OCI-LY7 (cell line): ENCODE results near the gene HOXB5. TPM values are rescaled to one million over a fixed set of nuclear protein-coding genes. Genes with fewer than 3 reads are reported as not detected.

Source experiments
- BruUV-seq: library from RNA; stranded (reverse); fragments of 400-500 nt; replicated peaks from 2 replicates; lab custom pipeline; 2021; lab: Mats Ljungman, UMichigan
- CTCF ChIA-PET: fragments of 300-600 bp; sonication (Branson Sonifier 250); formaldehyde crosslinking; loops from one replicate; lab custom pipeline; 2022; ENCODE audit warnings: antibody characterized with exemption; ENCODE audit not compliant: unreplicated experiment; lab: Charles Lee
- POLR2A ChIA-PET: fragments of 300-600 bp; sonication (Branson Sonifier 250); formaldehyde crosslinking; loops from one replicate; lab custom pipeline; 2022; ENCODE audit warnings: antibody characterized with exemption; lab: Charles Lee
- DNase-seq: peaks from one replicate; pipeline ENCODE4 v3.0.0-alpha.2; 2015; ENCODE audit warnings: low spot score
- H2AFZ ChIP-seq: fragments of 200-600 bp; sonication (generic), shearing (Covaris generic); 2 replicates; pipeline ENCODE4 v1.6.1; 2014; ENCODE audit warnings: mild to moderate bottlenecking, antibody characterized with exemption, low read length, moderate library complexity
- H3K27ac ChIP-seq: fragments of 200-600 bp; sonication (generic); 2 replicates; pipeline ENCODE4 v1.5.1; 2014; ENCODE audit warnings: mixed run types, low read depth, mild to moderate bottlenecking, moderate library complexity, low read length, inconsistent platforms; ENCODE audit not compliant: poor library complexity, severe bottlenecking
- H3K36me3 ChIP-seq: fragments of 200-600 bp; sonication (generic); 2 replicates; pipeline ENCODE4 v1.6.1; 2014; ENCODE audit warnings: mild to moderate bottlenecking, antibody characterized with exemption, low read length, moderate library complexity, mixed read lengths; ENCODE audit not compliant: insufficient read depth
- H3K4me1 ChIP-seq: fragments of 200-600 bp; sonication (generic); 2 replicates; pipeline ENCODE4 v1.5.1; 2014; ENCODE audit warnings: mild to moderate bottlenecking, low read length; ENCODE audit not compliant: insufficient read depth, poor library complexity, severe bottlenecking
- H3K4me2 ChIP-seq: fragments of 200-600 bp; sonication (generic); 2 replicates; pipeline ENCODE4 v1.6.1; 2014; ENCODE audit warnings: mild to moderate bottlenecking, low read length
- H3K4me3 ChIP-seq: fragments of 200-600 bp; sonication (generic); 2 replicates; pipeline ENCODE4 v1.5.1; 2014; ENCODE audit warnings: mild to moderate bottlenecking, low read depth, low read length; ENCODE audit not compliant: poor library complexity, severe bottlenecking
- H3K79me2 ChIP-seq: fragments of 200-600 bp; sonication (generic); 2 replicates; pipeline ENCODE4 v1.6.1; 2016; ENCODE audit warnings: low read depth, mild to moderate bottlenecking, low read length, moderate library complexity, mixed read lengths; ENCODE audit not compliant: insufficient read depth
- H3K9me2 ChIP-seq: fragments of 200-600 bp; sonication (generic); 2 replicates; pipeline ENCODE4 v1.6.1; 2016; ENCODE audit warnings: mild to moderate bottlenecking, low read length, mixed read lengths; ENCODE audit not compliant: insufficient read depth
- H3K9me3 ChIP-seq: fragments of 200-600 bp; sonication (generic); 2 replicates; pipeline ENCODE4 v1.6.1; 2014; ENCODE audit warnings: mild to moderate bottlenecking, mixed run types, low read length, mixed read lengths
- H4K20me1 ChIP-seq: fragments of 200-600 bp; sonication (generic); 2 replicates; pipeline ENCODE4 v1.6.1; 2014; ENCODE audit warnings: mild to moderate bottlenecking, antibody characterized with exemption, low read length, moderate library complexity, mixed read lengths; ENCODE audit not compliant: insufficient read depth
- EZH2phosphoT487 ChIP-seq: fragments of 200-600 bp; sonication (generic); IDR thresholded peaks from 2 replicates; pipeline ENCODE4 v1.6.1; 2018; ENCODE audit warnings: low read depth, borderline replicate concordance, mild to moderate bottlenecking, mixed run types, antibody characterized with exemption, low read length, moderate library complexity, mixed read lengths
- intact Hi-C: fragments of 100-400 bp; cut with micrococcal nuclease; formaldehyde crosslinking; loops from one replicate; pipeline ENCODE4 v1.10.0; 2022; ENCODE audit not compliant: unreplicated experiment
- total RNA-seq, 2 experiments: library from RNA; depleted of rRNA in 1 of 2; stranded (reverse); fragments of >200 nt in 1 of 2; shearing (Covaris generic) in 1 of 2; gene quantifications; 2 replicates each; pipeline ENCODE4 v1.2.3, GENCODE V29; 2014 to 2022
- TF ChIP-seq, protein P1 (sequence below): fragments of 200-600 bp; sonication (generic); conservative IDR thresholded peaks from 2 replicates; pipeline ENCODE4 v1.5.1; 2014; ENCODE audit warnings: mild to moderate bottlenecking, antibody characterized with exemption, low read length, moderate library complexity, mixed read lengths

The HOXB5 gene
- total RNA-seq, 2 experiments from 2014 or later, result not detected

DNA sequence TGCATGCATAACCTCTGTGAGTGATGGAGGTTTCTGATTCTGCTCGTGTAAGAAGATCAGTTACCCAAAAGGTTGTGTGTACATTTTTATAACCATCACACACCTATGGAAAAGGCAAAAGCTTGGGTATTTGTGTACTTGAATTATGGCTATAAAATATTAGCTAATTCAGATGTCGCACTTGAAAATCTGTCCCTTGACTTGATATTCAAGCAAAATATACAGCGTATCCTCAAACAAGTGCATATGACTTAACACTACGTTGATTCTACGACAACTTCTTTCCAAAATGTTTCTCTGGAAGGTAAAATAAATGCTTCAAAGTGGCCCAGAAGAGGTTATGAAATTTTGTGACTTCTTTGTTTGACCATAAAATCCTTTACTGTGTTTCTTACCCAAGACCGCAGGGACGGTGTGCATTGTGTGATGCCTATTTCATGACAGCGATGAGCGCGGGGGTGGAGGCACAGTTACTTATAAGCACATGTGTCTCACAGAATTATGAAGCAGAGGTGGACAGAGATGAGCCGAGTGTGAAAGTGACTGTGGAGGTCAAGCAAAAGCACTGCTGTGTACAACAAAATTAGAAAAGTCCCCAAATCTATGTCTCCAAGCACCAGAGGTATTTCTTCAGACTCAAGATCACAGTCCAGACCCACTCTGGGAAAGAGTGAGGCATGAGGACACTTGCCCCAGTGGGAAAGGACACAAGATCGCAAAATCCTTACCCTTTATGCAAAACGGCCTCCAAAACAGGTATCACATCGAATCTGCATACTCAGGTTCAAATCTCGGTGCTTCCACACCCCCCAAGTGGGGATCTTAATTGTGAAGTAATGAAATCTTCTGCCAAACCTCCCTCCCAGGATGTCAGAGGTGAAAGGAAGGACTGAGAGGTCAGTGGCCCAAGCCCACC, 36.7 kb upstream of the HOXB5 start:
- ChIA-PET POLR2A (no interaction called here), CTCF (no interaction called here)
- no peaks in the 10 kb centered on the region for H3K79me2 ChIP-seq
- H3K4me2 ChIP-seq, result no peak overlapping the region
- TF ChIP-seq, protein P1, sequence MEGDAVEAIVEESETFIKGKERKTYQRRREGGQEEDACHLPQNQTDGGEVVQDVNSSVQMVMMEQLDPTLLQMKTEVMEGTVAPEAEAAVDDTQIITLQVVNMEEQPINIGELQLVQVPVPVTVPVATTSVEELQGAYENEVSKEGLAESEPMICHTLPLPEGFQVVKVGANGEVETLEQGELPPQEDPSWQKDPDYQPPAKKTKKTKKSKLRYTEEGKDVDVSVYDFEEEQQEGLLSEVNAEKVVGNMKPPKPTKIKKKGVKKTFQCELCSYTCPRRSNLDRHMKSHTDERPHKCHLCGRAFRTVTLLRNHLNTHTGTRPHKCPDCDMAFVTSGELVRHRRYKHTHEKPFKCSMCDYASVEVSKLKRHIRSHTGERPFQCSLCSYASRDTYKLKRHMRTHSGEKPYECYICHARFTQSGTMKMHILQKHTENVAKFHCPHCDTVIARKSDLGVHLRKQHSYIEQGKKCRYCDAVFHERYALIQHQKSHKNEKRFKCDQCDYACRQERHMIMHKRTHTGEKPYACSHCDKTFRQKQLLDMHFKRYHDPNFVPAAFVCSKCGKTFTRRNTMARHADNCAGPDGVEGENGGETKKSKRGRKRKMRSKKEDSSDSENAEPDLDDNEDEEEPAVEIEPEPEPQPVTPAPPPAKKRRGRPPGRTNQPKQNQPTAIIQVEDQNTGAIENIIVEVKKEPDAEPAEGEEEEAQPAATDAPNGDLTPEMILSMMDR, result no peak
- TF ChIP-seq EZH2phosphoT487, result no peak
- no peak overlapping the region for H3K27ac ChIP-seq
- no peak for DNase-seq
- no peak overlapping the region for H3K4me3 ChIP-seq
- H4K20me1 ChIP-seq, result no peaks in the 10 kb centered on the region
- no TSS peak for BruUV-seq
- no peaks in the 10 kb centered on the region for H3K4me1 ChIP-seq
- intact Hi-C loops, result no loop called here
- H3K9me2 ChIP-seq, result no peaks in the 10 kb centered on the region
- no peaks in the 10 kb centered on the region for H3K9me3 ChIP-seq
- no peak overlapping the region for H2AFZ ChIP-seq
- no peaks in the 10 kb centered on the region for H3K36me3 ChIP-seq

DNA sequence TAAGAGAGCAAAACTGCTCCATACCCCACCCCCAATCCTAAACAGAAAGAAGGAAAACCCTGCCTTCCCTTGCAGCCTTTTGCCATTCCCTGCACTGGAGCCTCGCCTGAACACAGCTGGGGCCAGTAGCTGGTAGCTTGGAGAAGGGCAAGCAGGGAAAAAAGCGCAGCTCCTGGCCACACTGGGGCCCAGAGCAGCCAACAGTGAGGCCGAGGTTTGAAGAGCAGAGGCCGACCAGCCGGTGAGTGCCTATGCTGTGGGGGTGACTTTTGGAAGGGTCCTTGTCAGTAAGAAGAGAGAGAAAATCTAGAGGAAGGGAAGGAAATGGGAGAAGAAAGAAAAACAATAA, 35.8 kb upstream of the HOXB5 start:
- intact Hi-C loops, result no loop called here

More for the DNA sequence above, 35.8 kb upstream of the HOXB5 start:
- no peak for DNase-seq
- no TSS peak for BruUV-seq
- Histone ChIP-seq H3K79me2 (no peaks in the 10 kb centered on the region), H4K20me1 (no peaks in the 10 kb centered on the region), H3K9me3 (no peaks in the 10 kb centered on the region), H3K27ac (no peak overlapping the region), H3K36me3 (no peaks in the 10 kb centered on the region), H3K4me3 (no peak overlapping the region), H3K9me2 (no peaks in the 10 kb centered on the region), H3K4me2 (no peak overlapping the region), H3K4me1 (no peaks in the 10 kb centered on the region), H2AFZ (no peak overlapping the region)
- TF ChIP-seq EZH2phosphoT487, result no peak
- TF ChIP-seq, protein P1, result no peak
- ChIA-PET CTCF (no interaction called here), POLR2A (no interaction called here)
